DND-41 (cell line): ENCODE data around the gene C6orf136.

Experiments used
- EZH2 ChIP-seq: IDR thresholded peaks from 3 replicates; pipeline ENCODE4 v1.6.1; 2012; ENCODE audit warnings: borderline replicate concordance, low read depth, mild to moderate bottlenecking, moderate library complexity, low read length, inconsistent platforms; ENCODE audit not compliant: severe bottlenecking
- TF ChIP-seq, protein P1 (sequence below): IDR thresholded peaks from 2 replicates; pipeline ENCODE4 v1.5.1; 2012; ENCODE audit warnings: borderline replicate concordance, low read length, moderate library complexity, mild to moderate bottlenecking; ENCODE audit not compliant: poor library complexity, severe bottlenecking; ENCODE audit errors: extremely low read depth

DNA sequence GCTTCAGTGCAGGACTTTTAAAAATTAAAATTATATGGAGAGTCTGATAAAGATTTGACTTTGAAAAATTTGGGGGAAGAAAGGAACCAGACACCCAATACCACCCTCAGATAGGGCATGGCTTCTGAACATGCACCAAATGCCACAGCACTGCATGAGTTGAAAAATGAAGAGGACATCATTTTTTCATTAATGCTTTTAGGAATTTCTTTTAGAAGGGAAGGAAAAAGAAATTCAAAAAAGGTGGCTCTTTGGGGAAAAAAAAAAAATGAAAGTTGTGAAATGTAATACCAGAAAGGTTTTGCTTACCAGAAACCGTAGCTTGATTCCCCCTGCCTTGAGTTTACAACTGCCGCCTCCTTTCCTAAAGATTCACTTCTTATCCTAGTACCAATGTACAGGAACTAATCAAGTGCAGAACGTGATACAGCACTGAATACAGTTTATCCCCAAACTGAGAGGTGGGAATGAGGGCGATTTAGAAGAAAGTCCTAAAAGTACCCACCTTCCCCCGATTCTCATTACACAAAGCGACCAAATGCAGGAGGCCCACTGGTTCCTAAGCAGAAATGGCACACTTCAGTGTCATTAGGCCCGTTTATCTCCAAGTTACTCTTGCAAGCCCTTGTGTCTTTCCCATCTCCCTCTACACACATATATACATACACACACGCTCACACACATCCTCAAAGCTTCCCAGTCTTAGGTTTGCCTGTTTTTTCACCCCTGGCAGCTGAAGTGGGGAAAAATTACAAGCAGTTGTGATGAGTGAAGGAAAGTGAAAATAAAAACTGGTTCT, 32.7 kb upstream of the C6orf136 start:
- TF ChIP-seq, protein P1, sequence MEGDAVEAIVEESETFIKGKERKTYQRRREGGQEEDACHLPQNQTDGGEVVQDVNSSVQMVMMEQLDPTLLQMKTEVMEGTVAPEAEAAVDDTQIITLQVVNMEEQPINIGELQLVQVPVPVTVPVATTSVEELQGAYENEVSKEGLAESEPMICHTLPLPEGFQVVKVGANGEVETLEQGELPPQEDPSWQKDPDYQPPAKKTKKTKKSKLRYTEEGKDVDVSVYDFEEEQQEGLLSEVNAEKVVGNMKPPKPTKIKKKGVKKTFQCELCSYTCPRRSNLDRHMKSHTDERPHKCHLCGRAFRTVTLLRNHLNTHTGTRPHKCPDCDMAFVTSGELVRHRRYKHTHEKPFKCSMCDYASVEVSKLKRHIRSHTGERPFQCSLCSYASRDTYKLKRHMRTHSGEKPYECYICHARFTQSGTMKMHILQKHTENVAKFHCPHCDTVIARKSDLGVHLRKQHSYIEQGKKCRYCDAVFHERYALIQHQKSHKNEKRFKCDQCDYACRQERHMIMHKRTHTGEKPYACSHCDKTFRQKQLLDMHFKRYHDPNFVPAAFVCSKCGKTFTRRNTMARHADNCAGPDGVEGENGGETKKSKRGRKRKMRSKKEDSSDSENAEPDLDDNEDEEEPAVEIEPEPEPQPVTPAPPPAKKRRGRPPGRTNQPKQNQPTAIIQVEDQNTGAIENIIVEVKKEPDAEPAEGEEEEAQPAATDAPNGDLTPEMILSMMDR = no peak
- no peak for TF ChIP-seq EZH2
